Liver (tissue), 9 donors: ENCODE data around the gene C1S. TPM values are rescaled to one million over a fixed set of nuclear protein-coding genes. Genes with fewer than 3 reads are reported as not detected.

Experiments used
- DNase-seq: peaks from one replicate; pipeline ENCODE4 v3.0.0-alpha.2; 2017; ENCODE audit warnings: low spot score
- H3K27ac ChIP-seq, 2 donors: one replicate each; pipeline ENCODE4 v1.7.0; 2013; ENCODE audit warnings: inconsistent platforms in 2 of 2, low read length in 2 of 2, control low read depth in 1 of 2, low read depth in 1 of 2, mild to moderate bottlenecking in 1 of 2
- H3K27me3 ChIP-seq, 4 donors: one replicate each; pipeline versions ENCODE4 v1.6.1 to v1.7.0; 2013; ENCODE audit warnings: low read length in 3 of 4, inconsistent platforms in 1 of 4, mild to moderate bottlenecking in 1 of 4, moderate library complexity in 1 of 4; ENCODE audit not compliant: control insufficient read depth in 4 of 4, insufficient read depth in 4 of 4
- H3K36me3 ChIP-seq, 4 donors: one replicate each; pipeline versions ENCODE4 v1.6.1 to v1.7.0; 2013; ENCODE audit warnings: low read length in 3 of 4, mild to moderate bottlenecking in 3 of 4, low read depth in 1 of 4, moderate library complexity in 1 of 4; ENCODE audit not compliant: control insufficient read depth in 4 of 4, insufficient read depth in 3 of 4
- H3K4me1 ChIP-seq, 4 donors: one replicate each; pipeline versions ENCODE4 v1.6.1 to v1.7.0; 2013; ENCODE audit warnings: low read length in 3 of 4, mild to moderate bottlenecking in 3 of 4, moderate library complexity in 1 of 4; ENCODE audit not compliant: control insufficient read depth in 4 of 4, insufficient read depth in 4 of 4
- H3K4me3 ChIP-seq, 3 donors: one replicate each; pipeline versions ENCODE4 v1.6.1 to v1.7.0; 2013; ENCODE audit warnings: low read length in 3 of 3, control low read depth in 1 of 3, low read depth in 1 of 3, mild to moderate bottlenecking in 1 of 3
- H3K9ac ChIP-seq, 2 donors: one replicate each; pipeline ENCODE4 v1.7.0; 2013; ENCODE audit warnings: low read length in 2 of 2, mild to moderate bottlenecking in 2 of 2, moderate library complexity in 2 of 2, control low read depth in 1 of 2, low read depth in 1 of 2
- H3K9me3 ChIP-seq, 4 donors: one replicate each; pipeline versions ENCODE4 v1.6.1 to v1.7.0; 2013; ENCODE audit warnings: low read length in 3 of 4; ENCODE audit not compliant: control insufficient read depth in 4 of 4
- CTCF ChIP-seq: fragments of 150-350 bp; IDR thresholded peaks from 2 replicates; pipeline ENCODE4 v1.5.1; 2017; ENCODE audit warnings: improper control_type of control experiment, low read depth, low read length; ENCODE audit not compliant: missing input control
- EGR1 ChIP-seq, 2 donors: IDR thresholded peaks; 2 replicates each; pipeline ENCODE4 v1.6.1; 2016 to 2018; ENCODE audit warnings: antibody characterized with exemption in 2 of 2, low read depth in 2 of 2
- FOXA2 ChIP-seq: IDR thresholded peaks from 2 replicates; pipeline ENCODE4 v1.6.1; 2016; ENCODE audit warnings: antibody characterized with exemption
- GABPA ChIP-seq, 2 donors: IDR thresholded peaks in 1 of 2; conservative IDR thresholded peaks in 1 of 2; 2 replicates each; pipeline ENCODE4 v1.6.1; 2016; ENCODE audit warnings: antibody characterized with exemption in 2 of 2, mild to moderate bottlenecking in 1 of 2, moderate library complexity in 1 of 2
- HNF4A ChIP-seq, 2 donors: conservative IDR thresholded peaks; 2 replicates each; pipeline ENCODE4 v1.6.1; 2016; ENCODE audit warnings: antibody characterized with exemption in 2 of 2, mild to moderate bottlenecking in 2 of 2
- HNF4G ChIP-seq: IDR thresholded peaks from 2 replicates; pipeline ENCODE4 v1.6.1; 2016; ENCODE audit warnings: antibody characterized with exemption
- JUND ChIP-seq, 2 donors: IDR thresholded peaks; 2 replicates each; pipeline ENCODE4 v1.6.1; 2016; ENCODE audit warnings: antibody characterized with exemption in 2 of 2
- NR2F2 ChIP-seq: IDR thresholded peaks from 2 replicates; pipeline ENCODE4 v1.6.1; 2016; ENCODE audit warnings: antibody characterized with exemption
- RAD21 ChIP-seq, 2 donors: IDR thresholded peaks; 2 replicates each; pipeline ENCODE4 v1.6.1; 2016; ENCODE audit warnings: antibody characterized with exemption in 2 of 2, mild to moderate bottlenecking in 2 of 2
- REST ChIP-seq: IDR thresholded peaks from 2 replicates; pipeline ENCODE4 v1.6.1; 2016; ENCODE audit warnings: antibody characterized with exemption, mild to moderate bottlenecking
- TAF1 ChIP-seq: conservative IDR thresholded peaks from 2 replicates; pipeline ENCODE4 v1.6.1; 2016; ENCODE audit warnings: antibody characterized with exemption, mild to moderate bottlenecking
- YY1 ChIP-seq: IDR thresholded peaks from 2 replicates; pipeline ENCODE4 v1.6.1; 2016; ENCODE audit warnings: antibody characterized with exemption, mild to moderate bottlenecking
- ZBTB33 ChIP-seq: IDR thresholded peaks from 2 replicates; pipeline ENCODE4 v1.6.1; 2016; ENCODE audit warnings: antibody characterized with exemption
- WGBS: extraction: QIAGEN DNeasy Blood & Tissue Kit; methylation state at CpG from one replicate; pipeline ENCODE4 v1.1.7; 2013; 5-methylcytosine and 5-hydroxymethylcytosine counted together
- polyA plus RNA-seq, 2 donors: library from polyadenylated mRNA; stranded (reverse) in 1 of 2; unstranded in 1 of 2; fragments of 200-250 nt in 1 of 2; fragments of >200 nt in 1 of 2; fragmentation: Nextera tagmentation in 1 of 2; extraction: Ambion mirVana in 1 of 2; gene quantifications; one replicate each; pipeline versions ENCODE4 v1.2.1 to v1.2.3, GENCODE V29; 2013 to 2015
- total RNA-seq, 2 donors: library from RNA; depleted of rRNA; stranded (reverse); fragments of >200 nt; gene quantifications; one replicate each; pipeline ENCODE4 v1.2.3, GENCODE V29; 2014
- TF ChIP-seq, protein P1 (sequence below): IDR thresholded peaks from 2 replicates; pipeline ENCODE4 v1.6.1; 2016; ENCODE audit warnings: antibody characterized with exemption
- TF ChIP-seq, protein P2 (sequence below): IDR thresholded peaks from 2 replicates; pipeline ENCODE4 v1.6.1; 2016; ENCODE audit warnings: antibody characterized with exemption
- donor health status: healthy.
- donor health status: healthy.
- donor health status: healthy.
- donor health status: healthy.
- donor health status: healthy.

The C1S gene
- total and polyA plus RNA-seq, 4 donors: 267 to 2,029 (median 1,568) TPM

DNA sequence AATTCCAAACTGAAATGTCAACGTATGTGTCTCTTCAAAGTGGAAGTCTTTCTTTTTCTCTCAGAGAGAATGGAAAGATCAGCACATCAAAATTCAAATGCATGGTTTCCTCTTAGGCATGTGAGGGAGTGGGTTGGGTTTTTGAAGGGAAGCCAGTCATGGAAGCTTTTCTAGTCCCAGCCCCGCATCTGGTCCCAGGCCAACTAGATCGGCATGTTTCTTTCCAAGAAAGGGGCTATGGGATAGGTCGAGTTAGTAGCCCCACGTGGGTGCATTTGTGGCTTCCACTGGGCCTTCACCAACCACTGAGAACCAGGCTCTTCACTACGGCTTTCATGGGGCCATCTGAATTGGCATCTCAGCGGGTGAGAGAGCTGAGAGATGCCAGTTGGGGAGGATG is 6.6 kb downstream of the C1S start:
- WGBS: 79% methylated on average over 7 of the region's 7 CpGs
- Histone ChIP-seq H3K4me3 (no peak overlapping the region), H3K27me3 (no peaks in the 10 kb centered on the region), H3K4me1 (peaks cover 22 to 87% (median 83%) of the 10 kb centered on the region in 4 donors), H3K9me3 (no peaks in the 10 kb centered on the region), H3K36me3 (peaks cover 12 to 71% (median 42%) of the 10 kb centered on the region in 4 donors), H3K9ac (no peak overlapping the region), H3K27ac (peak overlapping the region in 1 of 2 donors; percentile 53)
- no peak for DNase-seq
- no peak for TF ChIP-seq YY1
- TF ChIP-seq HNF4G: no peak
- TF ChIP-seq, protein P1, sequence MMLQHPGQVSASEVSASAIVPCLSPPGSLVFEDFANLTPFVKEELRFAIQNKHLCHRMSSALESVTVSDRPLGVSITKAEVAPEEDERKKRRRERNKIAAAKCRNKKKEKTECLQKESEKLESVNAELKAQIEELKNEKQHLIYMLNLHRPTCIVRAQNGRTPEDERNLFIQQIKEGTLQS: no peak
- TF ChIP-seq FOXA2: no peak
- no peak for TF ChIP-seq HNF4A (conservative IDR thresholded peaks at IDR 0.05)
- TF ChIP-seq TAF1: no peak
- no peak for TF ChIP-seq NR2F2
- no peak for TF ChIP-seq RAD21 (IDR thresholded peaks at IDR 0.05)
- no peak for TF ChIP-seq ZBTB33
- TF ChIP-seq JUND (IDR thresholded peaks at IDR 0.05): no peak
- TF ChIP-seq, protein P2, sequence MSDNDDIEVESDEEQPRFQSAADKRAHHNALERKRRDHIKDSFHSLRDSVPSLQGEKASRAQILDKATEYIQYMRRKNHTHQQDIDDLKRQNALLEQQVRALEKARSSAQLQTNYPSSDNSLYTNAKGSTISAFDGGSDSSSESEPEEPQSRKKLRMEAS: no peak
- TF ChIP-seq EGR1 (IDR thresholded peaks at IDR 0.05; ENCODE audit: low read depth in 2 of 2): no peak
- TF ChIP-seq REST: no peak
- no peak for TF ChIP-seq CTCF
- TF ChIP-seq GABPA (IDR thresholded peaks at IDR 0.05 in 1 of 2, conservative IDR thresholded peaks at IDR 0.05 in 1 of 2): no peak
